ENCODE measurements around the gene FSHB. TPM values are rescaled to one million over a fixed set of nuclear protein-coding genes. Genes with fewer than 3 reads are reported as not detected.

Gene FSHB
- total RNA-seq, 3 donors from 2014 or later: not detected

DNA sequence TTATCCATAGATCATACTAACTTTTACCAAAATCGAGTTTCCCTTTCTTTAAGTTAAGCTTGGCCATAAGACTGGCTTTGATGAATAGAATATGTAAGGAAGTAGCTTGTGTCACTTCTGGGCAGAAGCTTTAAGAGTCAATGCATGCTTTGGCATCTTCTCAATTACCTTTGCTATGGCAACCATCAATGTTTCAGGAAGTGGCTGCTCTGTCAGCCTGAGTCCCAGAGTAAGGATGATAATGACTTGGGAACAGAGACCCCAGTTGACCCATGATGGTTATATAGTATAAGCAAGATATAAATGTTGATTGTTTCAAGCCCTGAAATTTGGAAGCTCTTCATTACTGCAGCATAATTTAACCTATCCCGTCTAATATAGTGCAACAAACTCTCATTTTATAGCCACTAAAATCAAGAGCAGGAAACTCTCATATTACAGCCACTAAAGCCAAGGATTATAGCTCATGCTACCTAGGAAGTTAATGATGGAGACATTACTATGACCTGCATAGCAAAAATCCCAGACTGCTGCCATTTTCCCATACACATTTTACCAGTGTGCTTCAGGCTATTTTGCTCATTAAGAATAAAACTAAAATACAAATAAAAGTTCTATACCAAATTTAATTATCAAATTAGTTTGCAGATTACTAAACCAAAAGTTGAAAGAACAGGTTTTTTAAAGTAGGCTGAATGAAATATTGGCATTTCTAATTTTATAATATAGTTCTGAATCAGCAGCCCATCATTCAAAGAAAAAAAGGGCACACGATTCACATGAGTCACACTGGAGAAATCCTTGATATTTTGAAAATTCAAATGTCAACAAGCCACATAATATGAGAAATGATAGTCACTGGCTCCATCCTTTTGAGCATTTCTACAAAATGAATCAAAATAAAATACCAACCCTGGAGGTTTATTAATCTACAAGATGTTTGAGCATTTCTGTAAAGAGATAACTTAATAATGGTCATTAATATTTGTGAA, 23.8 kb downstream of the FSHB start:
- Histone ChIP-seq H3K9me3 (no peaks in the 10 kb centered on the region), H3K36me3 (ENCODE audit: low read depth) (no peaks in the 10 kb centered on the region), H3K4me3 (no peak overlapping the region), H3K4me1 (ENCODE audit: low read depth) (no peaks in the 10 kb centered on the region)
- TF ChIP-seq, protein P1, sequence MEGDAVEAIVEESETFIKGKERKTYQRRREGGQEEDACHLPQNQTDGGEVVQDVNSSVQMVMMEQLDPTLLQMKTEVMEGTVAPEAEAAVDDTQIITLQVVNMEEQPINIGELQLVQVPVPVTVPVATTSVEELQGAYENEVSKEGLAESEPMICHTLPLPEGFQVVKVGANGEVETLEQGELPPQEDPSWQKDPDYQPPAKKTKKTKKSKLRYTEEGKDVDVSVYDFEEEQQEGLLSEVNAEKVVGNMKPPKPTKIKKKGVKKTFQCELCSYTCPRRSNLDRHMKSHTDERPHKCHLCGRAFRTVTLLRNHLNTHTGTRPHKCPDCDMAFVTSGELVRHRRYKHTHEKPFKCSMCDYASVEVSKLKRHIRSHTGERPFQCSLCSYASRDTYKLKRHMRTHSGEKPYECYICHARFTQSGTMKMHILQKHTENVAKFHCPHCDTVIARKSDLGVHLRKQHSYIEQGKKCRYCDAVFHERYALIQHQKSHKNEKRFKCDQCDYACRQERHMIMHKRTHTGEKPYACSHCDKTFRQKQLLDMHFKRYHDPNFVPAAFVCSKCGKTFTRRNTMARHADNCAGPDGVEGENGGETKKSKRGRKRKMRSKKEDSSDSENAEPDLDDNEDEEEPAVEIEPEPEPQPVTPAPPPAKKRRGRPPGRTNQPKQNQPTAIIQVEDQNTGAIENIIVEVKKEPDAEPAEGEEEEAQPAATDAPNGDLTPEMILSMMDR (IDR thresholded peaks at IDR 0.05): no peak
- ATAC-seq (no peak), DNase-seq (no peak)
- intact Hi-C loops (cut with DNase I, micrococcal nuclease): no loop called here

DNA sequence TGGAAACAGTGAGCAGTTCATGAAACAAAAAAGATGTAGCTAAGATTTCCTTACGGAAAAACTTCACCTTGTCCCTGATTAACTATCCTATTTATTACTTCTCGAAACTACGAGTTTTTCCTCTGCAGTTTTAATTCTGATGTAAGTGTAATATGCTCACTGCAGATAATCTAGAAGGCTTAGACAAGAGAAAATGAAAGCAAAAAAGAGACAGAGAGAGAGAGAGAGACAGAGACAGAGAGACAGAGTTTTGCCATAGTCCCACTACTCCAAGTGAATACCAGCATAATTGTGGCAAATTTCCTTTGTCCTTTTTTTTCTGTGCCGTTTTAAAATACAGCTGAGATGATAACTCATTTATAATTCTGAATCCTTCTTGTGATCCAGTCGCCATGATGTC, 24.8 kb downstream of the FSHB start:
- Histone ChIP-seq H3K4me1 (ENCODE audit: low read depth) (no peaks in the 10 kb centered on the region), H3K9me3 (no peaks in the 10 kb centered on the region), H3K4me3 (no peak overlapping the region), H3K36me3 (ENCODE audit: low read depth) (no peaks in the 10 kb centered on the region)
- ATAC-seq (no peak), DNase-seq (no peak)
- TF ChIP-seq, protein P1 (IDR thresholded peaks at IDR 0.05): no peak
- intact Hi-C loops (cut with DNase I, micrococcal nuclease): no loop called here

DNA sequence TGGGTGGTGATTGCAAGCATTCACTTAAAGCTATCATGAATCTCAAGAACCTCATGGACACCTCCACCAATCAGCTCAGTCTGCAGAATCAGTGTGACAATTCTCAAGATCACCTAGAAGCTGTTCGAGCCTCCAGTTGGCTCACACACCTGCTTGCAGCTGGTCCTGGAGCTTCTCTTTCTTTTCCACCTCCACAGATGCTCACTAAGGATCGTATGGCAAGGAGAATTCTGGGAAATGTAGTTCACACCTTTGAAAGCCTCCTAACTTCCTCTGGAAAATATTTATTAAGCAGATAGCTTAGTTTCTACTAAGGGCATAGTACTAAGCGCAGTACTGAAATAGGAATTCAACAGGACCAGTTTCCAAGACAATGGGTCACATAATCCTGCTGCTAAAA, 26.2 kb downstream of the FSHB start:
- no peaks in the 10 kb centered on the region for H3K4me1 ChIP-seq (ENCODE audit: low read depth)
- ATAC-seq: no peak
- intact Hi-C loops (cut with DNase I, micrococcal nuclease): no loop called here
- no peaks in the 10 kb centered on the region for H3K36me3 ChIP-seq (ENCODE audit: low read depth)
- TF ChIP-seq, protein P1 (IDR thresholded peaks at IDR 0.05): no peak
- no peak overlapping the region for H3K4me3 ChIP-seq
- DNase-seq: no peak
- H3K9me3 ChIP-seq: no peaks in the 10 kb centered on the region

GRCh38 chr11:30258679-30259078, 27.9 kb downstream of the FSHB start:
- TF ChIP-seq, protein P1 (IDR thresholded peaks at IDR 0.05): no peak
- H3K9me3 ChIP-seq: no peaks in the 10 kb centered on the region
- no peaks in the 10 kb centered on the region for H3K36me3 ChIP-seq (ENCODE audit: low read depth)
- ATAC-seq (no peak), DNase-seq (no peak)
- no peak overlapping the region for H3K4me3 ChIP-seq
- intact Hi-C loops (cut with DNase I, micrococcal nuclease): no loop called here
- no peaks in the 10 kb centered on the region for H3K4me1 ChIP-seq (ENCODE audit: low read depth)

- no peaks in the 10 kb centered on the region for H3K36me3 ChIP-seq (ENCODE audit: low read depth)
- H3K4me1 ChIP-seq (ENCODE audit: low read depth): no peaks in the 10 kb centered on the region
- TF ChIP-seq, protein P1 (IDR thresholded peaks at IDR 0.05): no peak
- no peaks in the 10 kb centered on the region for H3K9me3 ChIP-seq
- no peak overlapping the region for H3K4me3 ChIP-seq
- DNase-seq (no peak), ATAC-seq (no peak)
- intact Hi-C loops (cut with DNase I, micrococcal nuclease): no loop called here
Observed at GRCh38 chr11:30260813-30261212, 30.0 kb downstream of the FSHB start.
